ENCODE data around the gene GFPT1.

The GFPT1 gene

DNA sequence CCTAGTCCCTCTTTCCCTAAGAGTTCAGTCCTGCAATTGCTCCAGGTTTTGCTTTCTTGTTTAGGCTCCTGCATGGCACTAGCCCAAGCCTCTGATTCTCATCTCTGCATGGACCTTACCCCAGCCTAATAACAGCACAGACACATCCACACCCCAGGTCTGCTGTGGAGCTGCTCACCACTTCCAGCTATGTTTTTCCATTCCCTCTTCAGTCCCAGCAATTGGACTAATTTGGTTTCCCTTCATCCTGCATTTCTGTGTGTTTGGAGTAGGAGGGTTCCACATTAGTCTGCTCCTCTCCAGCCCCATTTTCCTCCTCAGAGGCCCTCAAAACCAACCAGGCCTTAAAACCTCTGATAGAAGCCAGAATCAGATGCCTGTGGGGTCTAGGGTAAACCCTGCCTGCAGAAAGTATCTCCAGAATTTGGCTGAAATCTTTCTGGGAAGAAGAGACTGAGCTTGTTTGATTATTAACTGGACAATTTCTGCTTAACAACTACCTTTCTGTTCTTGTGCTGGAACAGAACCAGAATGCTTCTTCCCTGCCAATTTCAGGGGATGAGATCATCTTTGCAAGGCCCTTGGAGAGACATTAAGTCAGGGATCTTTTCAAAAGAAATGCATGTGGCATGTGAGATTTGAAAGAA lies 95.9 kb downstream of the GFPT1 start:
- DNase-seq (ENCODE audit: low read depth in 2 of 2) = no peak

DNA sequence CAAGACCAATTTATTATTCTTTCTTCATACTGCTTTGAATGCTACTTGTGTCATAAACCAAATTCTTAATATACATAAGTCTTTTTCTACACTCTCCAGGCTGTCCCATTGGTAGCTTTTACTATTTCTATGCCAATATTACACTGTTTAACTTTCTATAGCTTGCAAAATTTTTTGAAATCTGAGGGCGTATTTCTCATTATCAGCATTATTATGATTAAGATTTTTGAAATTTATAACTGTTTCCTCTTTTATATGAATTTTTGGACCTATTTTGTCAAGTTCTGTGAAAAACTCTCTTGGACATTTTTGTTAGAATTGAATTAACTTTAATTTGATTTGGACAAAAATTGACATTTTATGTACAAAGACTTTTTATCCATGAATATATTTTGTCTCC lies 98.6 kb downstream of the GFPT1 start:
- DNase-seq (ENCODE audit: low read depth in 2 of 2) = no peak

DNA sequence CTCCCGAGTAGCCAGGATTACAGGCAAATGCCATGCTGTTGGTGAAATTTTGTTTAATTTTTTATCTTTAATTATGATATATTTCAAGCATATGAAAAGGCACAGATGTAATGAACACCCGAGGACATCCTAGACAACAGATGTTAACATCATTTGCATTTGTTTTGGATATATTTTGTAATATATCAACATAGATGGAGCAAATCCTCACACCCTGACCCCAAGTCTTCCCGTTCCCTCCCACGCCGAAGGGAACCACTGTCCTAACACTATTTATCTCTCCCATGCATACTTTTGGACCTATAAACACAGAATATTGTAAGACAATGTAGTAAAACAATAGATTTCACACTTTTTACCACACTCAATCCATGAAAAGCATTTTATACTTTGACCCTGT lies 99.5 kb downstream of the GFPT1 start:
- no peak for DNase-seq (ENCODE audit: low read depth in 2 of 2)

DNA sequence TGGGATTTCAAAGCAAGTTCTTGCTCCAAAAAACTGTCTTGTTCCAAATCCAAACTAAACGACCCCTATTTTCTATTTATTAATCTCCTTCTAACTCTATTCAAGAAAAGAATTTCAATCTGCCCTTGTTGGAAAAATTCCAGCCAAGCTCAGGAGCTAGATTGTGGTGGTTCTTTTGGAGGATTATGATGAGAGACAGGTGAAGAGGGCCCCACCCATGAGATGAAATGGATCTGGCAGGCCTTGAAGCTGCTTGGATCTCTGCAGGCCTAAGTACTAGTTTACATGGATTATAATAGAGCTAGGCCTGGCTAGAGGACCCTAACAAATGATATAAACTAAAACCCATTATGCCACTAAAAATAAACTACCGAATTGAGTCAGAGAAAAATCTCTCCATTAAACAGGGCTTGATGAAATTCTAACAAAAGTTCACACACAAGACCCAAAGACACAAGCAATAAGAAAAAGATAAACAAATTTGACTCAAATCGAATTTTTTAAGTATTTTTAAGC lies 101.6 kb downstream of the GFPT1 start:
- DNase-seq (ENCODE audit: low read depth in 2 of 2) = no peak

DNA sequence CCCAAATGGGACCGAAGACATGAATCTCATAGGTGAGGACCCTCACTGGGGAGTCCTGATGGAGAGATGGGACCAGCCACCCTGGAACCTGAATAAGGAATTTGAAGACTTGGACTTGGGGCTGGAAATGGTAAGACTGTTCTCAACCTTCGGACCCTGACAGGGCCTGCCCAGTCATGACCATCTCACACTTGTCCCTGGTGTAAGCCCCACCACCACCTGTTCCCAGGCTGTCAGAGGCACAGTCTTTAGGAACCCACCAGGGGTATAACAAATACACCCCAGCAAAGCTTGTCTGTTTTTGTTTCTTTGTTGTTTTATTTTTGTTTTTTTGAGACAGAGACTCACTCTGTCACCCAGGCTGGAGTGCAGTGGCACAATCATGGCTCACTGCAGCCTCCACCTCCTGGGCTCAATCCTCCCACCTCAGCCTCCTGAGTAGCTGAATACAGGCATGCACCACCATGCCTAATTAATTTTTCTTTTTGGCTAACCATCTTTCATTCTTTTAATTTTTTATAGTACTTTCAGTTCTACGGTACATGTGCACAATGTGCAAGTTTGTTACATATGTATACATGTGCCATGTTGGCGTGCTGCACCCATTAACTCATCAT lies 106.1 kb downstream of the GFPT1 start:
- no peak for DNase-seq (ENCODE audit: low read depth in 2 of 2)

DNA sequence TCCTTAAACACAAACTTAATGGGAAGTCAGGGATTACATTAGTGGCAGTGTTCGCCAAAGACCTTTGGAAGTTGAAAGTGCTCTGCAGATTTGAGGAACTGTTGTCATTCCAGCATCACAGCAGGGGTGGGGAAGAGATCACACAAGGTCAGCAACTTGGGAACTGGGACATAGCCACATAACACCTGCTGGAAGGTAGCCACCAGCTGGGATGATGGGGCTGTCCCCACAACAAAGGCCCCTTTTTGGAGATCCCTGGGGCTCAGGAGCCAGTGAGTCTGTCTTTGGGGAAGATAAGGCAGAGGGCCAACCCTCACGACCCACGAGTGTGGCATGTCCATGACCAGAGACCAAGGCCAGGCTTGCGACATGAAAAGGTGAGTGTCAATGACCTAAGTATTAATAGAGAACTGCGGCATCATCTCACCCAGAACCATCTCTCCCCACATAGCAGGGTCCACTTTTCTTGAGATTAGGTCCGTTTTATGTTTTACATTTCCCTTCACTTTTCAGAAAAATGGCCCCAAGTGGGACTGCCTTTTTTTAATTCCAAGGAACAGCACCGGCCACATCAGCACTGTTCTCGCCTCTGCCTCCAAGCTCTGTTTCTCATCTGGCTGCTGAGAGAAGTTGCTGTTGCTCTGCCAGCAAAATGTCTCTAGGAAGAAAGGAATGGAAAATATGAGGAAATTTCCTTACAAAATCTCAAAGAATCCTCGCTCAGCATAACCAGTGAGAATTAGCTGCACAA lies 106.9 kb downstream of the GFPT1 start:
- no peak for DNase-seq (ENCODE audit: low read depth in 2 of 2)

DNA sequence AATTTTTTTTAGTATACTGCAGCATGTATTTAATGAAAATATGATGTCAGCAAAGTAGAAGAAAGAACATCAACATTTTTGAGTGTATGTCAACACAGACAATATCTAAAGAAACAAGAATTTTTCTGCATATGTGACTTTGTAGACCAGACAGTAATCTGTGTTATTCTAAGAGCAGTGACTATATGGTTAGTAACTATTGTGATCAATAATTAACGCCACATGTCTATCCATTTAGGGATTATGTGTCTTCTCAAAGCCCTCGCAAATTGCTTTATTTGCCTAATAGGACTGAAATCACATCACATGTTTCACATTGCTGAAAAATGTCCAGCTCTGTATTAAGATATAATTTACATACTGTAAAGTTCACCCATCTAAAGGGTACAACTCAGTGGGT lies 107.8 kb downstream of the GFPT1 start:
- DNase-seq (ENCODE audit: low read depth in 2 of 2) = no peak

DNA sequence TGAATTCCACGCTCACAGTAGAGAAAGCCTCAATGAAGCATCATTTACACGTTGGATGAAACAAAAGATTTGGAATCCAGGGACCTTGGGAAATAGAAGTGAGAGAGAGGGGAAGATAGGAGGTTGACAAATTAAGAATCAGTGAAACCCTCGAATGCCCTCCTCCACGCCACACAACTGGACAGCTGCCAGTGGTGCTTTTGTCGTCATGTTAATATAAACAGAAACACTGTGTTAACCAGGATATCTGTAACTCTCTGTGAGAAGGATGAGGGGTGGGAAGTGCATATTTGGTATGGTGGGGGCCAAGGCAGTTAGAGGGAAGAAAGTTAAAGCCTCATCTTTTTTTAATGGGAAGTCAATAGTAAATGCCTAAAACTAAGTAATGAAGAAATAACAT lies 108.7 kb downstream of the GFPT1 start:
- no peak for DNase-seq (ENCODE audit: low read depth in 2 of 2)

DNA sequence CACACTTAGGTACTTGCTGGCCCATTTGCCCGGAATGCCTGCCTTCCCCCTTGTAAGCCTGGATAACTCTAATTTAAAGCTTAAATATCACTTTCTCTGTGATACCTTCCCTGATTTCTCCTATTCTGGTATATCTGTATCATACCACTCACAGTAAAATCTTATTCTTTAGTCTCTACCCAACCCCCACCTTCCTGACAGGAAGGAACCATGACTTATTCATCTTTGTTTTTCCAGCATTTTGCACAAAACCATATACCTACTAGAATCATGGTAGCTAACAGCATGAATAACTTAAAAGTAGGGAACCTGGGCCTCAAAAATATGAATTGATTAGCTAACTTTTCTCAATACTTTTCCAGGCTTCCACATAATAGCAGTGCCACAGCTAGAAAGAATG lies 111.5 kb downstream of the GFPT1 start:
- no peak for DNase-seq (ENCODE audit: low read depth in 2 of 2)

DNA sequence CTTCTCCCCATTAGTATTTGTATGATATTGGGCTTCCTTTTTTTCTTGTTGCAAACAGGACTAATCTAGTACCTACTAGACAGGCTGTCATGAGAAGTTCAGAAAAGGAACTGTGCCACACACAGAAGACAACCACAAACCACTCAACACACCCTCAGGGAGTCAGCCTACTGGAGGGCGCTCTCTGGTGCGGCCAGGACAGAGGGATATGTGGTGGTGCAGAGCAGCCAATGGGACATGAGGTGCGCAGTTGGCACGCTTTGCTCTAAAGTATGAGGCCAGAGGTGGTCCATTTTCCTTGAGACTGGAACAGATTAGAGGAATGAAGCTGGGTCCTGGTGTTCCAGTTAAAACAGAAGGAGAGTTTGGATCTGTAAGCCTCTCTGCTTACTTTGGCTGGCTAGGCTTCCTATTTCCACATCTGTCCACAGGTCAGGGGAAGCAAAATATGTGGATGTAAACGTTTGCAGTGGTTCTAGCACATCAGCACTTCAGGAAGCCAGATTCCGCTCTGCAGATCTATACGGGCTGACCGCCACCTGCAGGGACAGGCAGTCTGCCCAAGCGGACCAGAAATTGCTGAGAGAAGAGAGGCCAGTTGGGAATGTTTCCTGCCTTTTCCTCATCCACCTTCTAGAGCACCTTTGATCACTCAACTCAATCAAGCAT lies 114.1 kb downstream of the GFPT1 start:
- no peak for DNase-seq (ENCODE audit: low read depth in 2 of 2)

DNA sequence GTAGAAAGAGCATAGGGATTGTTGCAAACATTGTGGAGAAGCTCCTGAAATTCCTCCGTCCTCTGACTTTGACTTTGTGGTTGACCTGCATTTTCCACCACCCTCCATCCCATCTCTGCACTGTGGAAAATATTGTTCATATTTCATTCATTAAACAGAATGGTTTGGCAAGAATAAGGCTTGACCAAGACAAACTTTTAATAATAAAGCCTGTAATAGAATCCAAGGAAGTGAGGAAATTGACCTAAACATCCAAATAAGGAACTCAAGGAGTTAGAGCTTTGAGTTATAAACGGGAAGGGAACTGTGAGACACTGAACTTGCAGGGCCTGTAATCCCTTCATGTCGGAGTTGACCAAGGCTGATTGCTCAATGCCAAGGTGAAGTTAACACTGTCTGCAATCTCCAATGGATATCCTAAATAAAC lies 115.2 kb downstream of the GFPT1 start:
- no peak for DNase-seq (ENCODE audit: low read depth in 2 of 2)
